HG03060 (cell line): ENCODE data around the gene CTNNA1.

ENCODE experiments used
- ATAC-seq: cut with Tn5 transposase; IDR thresholded peaks from one replicate; pipeline ENCODE4 v1.9.1; 2021; ENCODE audit warnings: low read depth, moderate number of reproducible peaks; ENCODE audit not compliant: unreplicated experiment

Gene CTNNA1

DNA sequence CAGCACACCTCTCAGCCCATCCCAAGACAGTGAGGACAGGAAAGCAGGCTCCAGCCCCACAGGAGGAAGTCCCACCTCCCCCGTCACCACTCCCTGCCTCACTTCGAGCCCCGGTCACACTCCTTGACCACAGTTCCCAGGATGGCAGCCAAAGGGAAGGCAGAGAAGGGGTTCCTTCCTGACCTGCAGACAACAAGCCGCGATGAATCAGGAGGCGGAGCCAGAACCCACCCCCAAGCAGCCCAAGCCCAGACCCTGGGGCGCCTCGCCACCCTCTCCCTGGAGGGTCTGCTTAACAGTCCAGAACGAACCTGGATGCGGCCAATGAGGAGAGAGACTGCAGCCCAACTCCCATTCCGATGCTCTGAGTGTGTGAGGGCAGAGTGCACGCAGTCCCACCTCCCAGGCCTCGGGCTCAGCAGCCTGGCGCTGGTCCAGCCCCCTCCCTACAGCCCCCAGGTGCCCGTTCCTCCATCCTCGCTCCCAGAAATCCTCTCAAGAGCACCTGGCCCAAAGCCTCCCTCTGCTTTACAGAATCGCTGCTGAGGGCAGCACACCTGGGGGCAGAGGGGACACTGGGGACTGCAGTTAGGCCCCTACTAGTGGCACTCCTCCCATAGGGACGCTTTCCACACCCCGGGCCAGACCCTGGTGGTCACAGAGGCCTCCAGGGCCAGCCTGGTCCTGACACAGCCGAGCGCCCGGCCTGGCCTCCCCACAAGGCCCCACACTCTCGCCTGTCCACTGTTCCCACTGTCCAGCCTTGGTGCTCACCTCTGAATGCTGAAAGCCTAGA is 191.5 kb downstream of the CTNNA1 start:
- ATAC-seq, result no peak

DNA sequence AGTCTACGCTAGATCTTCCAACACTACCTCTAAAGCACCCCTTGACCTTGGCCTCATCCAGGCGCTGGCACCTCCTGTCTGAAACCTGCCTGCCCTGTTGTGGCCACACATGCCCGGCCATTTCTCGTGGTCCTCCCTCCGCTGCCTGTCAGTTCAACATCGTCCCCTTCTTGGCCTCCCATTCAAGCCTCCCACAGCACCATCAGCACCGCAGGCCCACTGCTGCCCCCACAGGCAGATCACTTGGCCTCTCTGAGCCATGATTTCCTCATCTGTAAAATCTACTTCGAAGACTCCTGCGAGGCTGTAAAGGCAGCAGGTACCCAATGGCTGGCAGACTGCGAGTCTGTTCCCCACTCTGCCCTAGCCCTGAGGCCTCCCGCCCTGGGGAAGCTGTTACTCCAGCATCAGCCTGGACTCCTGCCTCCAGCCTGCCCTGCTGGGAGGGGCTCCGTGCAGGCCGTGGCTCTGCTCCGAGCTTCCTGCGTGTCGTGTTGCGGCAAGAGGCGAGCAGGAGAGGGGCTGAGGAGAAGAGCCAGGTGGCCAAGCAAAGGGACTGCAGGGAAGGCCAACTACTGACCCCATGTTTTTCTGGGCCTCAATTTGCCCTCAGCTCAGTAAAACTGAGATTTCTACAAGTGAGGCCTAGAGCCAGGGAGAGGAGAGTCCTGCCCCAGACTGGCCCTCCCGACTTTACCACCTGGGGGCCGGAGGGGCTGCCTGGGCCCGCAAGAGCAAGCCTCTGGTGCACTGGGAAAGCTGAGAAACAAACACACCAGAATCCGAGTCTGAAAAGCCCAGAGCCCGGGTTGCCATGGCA is 192.4 kb downstream of the CTNNA1 start:
- ATAC-seq, result no peak

DNA sequence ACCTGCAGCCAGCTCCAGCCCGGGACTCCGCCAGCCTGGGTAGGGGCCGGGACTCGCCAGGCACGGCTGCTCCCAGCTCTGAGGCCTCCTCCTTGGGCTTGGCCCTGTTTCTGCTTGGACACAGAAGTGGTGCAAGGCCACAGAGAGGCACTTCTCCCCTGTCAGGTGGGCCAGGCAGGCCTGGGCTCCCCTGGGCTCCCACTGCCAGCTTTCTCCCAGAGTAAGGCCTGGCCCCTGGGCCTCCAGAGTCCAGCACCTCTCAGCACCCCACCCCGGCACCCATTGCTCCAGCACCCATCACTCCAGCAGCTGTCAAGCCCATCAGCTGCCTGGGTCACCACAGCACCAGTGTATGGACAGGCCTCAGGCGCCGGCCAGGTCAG is 193.0 kb downstream of the CTNNA1 start:
- ATAC-seq, result no peak

DNA sequence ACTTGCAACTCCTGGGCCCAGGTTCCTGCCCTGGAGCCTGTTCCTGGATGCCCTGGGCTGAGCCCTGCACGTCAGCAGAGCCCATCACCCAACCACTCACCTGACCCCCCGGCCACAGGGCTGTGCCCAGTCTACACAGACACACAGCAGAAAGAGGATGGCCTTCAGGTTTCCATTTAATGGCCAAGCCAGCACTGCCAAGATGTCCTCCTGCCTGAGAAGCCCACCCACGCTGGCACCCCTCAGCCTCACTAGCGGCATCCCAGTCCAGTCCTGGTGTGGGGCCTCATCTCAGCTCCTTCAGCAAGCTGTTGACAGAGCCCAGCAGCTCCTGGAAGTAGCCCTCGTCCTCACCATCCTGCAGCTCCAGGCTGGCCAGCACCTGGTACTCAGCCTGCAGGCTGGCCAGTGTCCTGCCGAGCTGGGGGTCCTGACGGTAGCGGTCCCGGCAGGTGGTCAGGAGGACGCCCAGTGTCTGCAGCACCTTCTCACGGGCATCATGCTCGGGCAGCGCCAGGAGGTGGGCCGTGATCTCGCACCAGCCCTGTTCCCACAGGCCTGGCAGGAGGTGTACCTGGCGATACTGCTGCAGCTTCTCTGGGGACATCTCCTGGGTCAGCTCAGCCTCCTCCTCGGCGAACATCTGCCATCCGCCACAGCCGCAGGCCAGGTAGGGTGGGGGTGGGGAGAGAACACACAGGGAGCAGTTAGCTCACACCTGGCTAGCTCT is 193.8 kb downstream of the CTNNA1 start:
- no peak for ATAC-seq

DNA sequence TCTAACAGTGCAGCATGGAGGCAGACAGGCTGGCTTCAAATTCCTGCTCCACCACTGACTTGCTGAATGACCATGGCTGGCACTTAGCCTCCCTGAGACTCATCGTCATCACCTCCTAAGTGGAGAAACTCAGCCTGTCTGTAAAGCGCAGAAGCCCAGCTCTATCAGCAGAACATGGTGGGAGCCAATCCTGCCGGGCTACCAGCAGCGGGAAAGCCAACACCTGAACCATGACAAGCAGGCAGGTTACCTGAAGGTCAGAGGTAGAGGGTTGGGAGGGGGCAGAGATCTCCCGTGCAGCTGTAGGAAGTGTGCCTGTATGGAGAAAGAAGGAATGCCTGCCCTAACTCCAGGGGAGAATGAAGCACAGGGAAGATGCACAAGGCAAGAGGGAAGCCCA is 194.6 kb downstream of the CTNNA1 start:
- no peak for ATAC-seq

DNA sequence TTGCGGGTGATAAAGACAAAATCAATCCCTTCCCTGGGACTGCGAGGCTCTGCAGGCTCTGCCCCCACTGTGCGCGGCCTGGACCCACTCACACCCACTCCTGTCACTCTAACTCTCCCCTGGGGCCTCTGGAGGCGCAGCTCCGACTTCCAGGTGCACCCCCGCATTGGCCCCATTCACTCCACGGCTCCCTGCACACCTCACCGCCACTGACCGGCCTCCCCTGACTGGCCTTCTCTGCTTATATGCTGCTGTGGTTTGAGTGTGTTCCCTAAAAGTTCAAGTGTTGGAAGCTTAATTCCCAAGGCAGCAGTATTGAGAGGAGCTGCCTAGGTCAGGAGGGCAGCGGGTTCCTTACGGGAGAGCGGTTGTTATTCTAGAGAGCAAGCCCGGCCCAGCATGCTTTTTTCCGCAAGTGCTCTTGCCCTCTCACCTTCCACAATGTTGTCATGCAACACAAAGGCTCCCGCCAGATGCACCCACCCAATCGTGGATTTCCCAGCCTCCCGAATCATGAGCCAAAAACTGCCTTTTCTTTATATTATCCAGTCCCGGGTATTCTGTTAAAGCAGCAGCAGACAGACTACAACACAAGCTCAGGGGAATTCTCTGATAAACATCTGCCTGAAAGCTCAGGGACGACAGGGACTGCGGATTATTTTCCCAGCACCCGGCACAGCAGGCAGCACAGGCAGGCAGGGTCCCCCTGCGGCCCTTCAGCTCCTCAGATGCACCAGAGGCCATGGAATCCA is 195.4 kb downstream of the CTNNA1 start:
- ATAC-seq, result no peak

DNA sequence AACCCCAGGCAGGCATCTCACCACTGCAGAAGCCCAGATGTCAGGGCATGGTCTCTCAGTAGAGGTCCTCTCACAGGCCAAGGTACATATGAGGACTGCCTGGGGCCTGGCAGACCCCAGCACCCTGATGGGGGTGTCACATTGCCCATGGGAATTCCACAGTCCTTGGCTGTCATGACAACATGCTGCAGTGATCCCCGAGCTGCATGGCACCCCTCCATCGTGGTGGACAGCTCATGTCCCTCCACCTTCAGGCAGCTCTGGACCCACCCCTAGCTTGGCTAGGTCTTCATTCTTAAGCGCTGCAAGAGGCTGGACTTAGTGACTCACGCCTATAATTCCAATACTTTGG is 196.0 kb downstream of the CTNNA1 start:
- ATAC-seq, result no peak

DNA sequence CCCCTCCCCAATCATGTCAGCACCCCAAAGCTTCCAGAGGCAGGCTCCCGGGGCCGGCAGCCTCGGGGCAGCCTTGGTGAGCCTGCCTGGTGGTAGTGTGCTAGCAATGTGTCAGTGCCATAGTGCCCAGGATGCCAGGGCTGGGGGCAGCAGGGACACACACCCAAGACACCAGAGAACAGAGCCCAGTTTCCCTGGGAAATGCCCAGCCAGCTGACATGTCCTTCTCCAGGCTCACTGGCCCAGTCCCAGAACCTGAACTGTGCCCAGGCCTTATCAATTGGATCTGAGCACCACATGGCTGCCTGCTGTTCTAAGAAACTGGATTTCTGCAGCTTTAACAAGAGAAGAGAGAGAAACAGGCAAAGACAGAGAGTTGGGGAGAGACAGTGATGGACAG is 196.8 kb downstream of the CTNNA1 start:
- ATAC-seq, result no peak

DNA sequence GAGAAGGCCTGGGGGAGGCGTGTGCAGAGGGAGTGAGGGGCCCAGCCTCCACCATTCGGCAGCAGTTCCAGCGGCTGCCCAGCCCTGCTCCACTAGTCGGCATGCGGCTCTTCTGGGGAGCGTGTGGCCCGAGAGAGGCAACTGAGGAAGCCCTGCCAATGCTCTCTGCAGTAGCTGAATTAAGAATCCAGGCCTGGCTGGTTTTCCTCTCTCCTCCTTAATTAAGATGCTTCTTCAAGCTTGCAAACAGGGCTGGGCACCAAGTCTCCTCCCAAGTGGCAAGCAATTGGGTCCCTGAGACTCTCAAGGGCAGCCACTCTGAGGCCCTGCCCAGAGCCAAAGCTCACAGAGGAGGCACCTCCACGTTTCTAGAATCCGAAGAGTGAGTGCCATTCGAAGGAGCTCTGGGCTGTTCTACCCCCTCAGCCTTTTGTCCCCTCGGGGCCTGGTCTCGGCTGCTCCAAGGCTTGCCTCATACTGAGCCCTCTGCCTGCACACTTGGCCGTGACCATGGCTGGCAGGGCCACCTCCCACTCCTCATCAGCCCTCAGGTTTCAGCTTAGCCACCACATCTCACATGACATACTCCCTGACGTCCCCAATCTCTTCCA is 197.3 kb downstream of the CTNNA1 start:
- no peak for ATAC-seq

DNA sequence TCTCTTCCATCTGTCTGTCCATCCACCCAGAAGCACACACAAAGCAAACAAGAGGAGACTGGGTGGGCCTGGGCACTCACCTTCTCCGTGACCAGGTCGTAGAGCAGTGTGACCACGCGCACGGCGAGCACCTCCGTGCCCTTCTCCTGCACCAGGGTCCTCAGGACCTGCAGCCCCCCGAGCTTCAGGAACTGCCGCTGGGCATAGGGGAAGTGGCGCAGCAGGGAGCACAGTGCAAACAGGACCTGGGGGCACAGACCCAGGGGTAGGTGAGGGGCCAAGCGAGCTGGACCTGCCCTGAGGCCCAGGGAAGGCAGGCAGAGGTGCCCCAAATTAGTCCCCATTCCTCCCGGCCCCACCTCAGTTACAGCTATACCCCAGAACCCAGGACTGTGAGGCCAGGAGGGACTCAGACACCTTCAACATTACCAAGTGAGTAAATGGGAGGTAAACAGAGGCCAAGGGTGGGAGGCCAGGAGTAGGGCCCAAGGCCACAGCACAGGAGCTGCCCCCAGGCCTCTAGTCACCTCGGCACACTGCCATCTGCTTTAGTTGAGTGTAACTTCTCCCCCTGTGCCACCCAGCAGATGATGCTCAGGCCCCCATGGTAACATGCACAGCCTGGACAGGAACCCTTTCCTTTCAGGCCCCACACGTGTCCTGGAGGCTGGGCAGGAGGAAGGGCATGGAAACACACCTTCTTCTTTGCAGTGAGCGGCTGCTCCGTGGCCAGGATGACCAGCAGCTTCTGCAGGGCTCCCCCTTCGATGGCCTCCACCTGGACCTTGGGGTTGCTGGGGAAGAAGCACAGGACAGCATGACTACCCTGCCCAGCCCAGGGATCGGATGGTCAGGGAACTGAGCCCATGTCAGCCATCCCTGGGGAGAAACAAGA is 198.1 kb downstream of the CTNNA1 start:
- no peak for ATAC-seq

DNA sequence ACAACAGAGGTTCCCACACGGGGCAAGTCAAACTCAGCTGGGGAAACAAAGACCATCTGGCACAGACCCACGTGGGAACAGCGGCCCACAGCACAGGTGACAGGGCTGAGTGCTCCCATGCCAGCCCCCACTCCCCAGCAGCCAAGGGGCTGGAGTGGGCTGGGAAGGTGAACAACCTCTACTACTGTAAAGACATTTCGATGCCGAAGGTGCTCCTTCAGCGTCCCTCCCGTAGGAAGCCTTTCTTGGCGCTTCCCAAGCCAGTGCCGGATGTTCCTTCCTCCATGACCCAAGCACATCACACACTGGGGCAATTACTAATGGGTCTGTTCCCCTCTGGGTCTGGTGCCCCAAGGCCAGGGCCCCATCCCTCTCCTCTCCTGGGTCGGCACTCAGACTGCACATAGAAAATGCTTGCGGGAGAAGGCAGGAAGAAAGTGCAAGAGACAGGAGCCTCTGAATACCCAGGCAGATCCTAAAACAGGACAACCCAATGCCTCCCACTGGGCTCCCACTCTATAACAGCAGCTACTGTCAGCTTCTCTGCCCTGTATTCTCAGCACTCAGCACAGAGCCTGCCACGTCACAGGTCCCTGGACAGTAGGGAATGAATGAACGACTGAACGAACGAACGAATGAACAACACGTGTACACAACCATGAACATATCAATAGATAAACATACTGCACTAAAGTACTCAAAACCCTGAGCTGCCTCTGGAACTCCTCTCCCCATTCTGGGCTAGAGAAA is 198.9 kb downstream of the CTNNA1 start:
- ATAC-seq, result no peak

DNA sequence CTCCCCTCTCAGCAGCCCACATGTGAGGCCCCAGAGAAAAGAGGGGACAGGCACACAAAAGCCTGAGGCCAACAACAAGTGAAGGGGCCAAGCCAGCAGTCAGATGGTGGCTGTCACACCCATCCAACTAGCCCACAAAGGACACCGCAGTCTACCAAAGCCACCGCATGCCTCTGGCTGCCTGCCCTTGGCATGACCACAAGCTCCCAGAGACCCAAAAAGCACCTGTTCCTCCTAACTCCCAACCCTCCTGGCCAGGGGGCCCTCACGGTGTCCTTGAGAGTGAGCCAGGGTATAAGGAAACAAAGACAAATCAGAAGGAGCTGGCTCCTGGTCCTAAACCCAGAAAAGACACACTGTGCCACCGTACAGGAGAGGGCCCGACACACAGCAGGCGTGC is 199.7 kb downstream of the CTNNA1 start:
- peak; percentile 14 for ATAC-seq

DNA sequence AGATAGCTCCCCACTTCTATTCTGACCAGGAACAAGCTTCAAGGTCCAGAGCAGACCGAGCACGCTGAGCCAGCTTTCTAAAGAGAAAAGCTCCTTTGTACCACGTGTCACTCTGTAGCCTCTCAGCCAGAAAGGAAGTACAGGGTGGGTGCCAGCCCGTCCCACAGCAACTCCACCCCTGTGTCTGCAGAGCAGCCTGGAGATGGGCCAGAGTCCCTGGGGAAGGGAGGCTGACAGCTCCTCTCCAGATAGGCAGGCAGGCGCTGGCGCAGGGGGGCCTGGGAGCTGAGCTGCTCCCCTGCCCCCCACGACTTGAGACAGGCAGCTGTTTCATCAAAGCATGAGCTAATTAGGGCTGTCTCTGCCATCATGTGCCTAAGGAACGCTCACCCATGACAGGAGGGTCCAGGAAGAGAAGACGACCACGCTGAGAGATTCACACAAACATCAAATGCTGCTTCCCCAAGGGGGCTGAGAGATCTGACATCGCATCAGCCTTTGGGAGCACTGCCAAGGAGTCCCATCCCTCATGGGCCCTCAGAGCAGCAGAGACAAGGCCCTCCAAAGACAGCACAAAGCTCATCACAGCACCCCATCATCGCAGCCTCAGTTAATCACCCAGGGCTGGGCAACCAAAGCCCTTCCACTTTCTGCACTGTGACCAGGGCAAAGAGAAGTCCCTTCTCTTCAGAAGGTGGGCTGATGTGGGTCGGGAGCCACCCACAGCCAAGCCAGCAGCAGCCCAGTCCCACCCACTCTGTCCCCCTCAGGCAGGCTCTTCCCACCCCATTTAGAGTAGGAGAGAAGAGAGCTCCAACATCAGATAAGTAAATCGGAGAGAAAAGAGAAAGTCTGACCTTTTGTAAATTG is 200.4 kb downstream of the CTNNA1 start:
- peak; percentile 64 for ATAC-seq

DNA sequence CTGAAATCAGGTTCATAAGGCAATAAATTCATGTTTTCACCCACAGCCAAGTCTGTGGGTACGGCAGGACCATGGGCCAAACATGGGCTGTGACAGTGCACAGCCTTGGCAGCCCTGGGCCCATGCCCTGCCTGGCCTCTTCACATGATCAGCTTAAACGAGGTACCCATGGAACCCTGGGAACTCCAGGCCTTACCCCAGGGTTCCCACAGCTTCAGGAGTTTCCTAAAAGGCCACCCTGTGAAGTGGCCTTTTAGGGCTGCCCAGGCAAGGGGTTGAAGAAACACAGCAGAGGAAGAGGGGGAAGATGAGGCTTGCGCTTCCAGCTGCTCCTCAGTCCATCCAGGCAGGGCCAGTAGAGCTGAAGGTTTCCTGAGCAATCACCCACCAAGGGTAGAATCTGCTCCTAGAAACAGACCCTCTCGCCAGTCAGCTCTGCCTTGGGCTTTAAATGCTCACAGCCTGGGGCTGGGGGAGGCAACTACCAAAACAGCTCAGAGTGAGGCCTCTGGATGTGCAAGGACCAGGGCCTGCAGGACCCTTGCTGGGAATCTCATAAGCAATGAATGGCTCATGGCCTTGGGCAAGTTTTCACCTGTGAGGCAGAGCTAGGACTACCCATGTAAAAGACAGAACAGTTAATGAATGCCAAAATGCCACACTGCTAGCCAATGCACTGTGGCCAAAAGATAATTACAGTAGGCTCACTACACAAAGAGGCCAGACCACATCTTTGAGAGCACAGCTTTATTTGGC is 201.2 kb downstream of the CTNNA1 start:
- ATAC-seq, result no peak

DNA sequence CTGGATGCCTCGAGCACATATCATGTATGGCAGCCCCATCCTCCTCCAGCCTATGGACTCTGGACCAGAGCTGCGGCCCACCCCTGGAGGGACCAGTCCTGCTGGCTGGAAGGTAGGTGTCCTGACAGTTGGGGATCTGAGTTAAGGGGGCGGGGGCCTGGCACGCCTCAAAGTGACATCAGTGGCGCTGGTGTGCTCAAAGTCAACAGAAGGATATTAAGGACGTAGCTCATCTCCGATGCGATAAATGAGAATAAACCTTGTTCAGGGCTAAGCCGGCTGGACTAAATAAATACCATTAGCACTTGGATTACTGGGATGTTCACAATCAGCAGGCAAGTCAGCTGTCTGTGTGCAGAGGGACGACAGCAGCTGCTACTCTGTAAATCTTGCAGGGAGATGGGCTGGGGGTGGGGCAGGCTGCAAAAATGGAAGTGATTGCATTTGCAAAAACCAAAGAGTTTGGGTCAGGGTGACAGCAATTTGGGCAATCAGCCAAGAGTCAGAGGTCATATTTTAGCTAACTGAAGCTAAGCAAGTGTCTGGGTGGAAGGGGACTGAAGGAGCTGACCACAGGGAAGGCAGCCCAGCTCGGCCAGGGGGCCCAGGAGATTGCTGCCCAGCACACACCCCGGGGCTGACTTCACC is 201.9 kb downstream of the CTNNA1 start:
- no peak for ATAC-seq

DNA sequence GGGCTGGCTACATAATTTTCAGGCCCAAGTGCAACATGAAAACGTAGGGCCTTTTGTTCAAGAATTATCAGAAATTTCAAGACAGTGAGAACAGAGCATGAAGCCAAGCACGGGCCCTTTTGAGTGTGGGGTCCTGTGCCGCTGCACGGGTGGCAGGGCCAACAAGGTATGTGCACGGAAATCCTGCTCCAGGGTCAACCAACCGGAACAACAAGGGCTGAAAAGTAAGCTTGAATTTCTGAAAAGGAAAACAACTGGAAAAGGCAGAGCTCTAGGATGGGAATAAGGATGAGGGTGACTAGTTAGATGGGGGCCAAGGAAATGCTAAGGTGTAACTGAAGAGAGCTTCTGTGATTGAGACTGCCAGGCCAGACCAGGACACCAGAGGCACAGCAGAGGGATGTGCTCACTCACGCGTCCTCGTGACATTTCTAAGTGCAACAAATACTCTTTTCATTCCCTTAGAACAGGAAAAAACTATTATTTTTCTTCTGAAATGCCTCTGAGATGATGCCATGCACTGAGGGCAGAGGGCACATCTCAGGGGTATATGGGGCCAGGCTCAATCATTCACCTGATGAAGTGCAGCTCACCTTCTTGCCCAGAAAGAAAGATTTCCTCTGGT is 202.6 kb downstream of the CTNNA1 start:
- ATAC-seq, result no peak
